IMR-90 (cell line): Measurements from ENCODE around the gene SCYGR3. TPM values are rescaled to one million over a fixed set of nuclear protein-coding genes. Genes with fewer than 3 reads are reported as not detected.

Experiments used
- ATAC-seq: fragments of 200-7000 bp; cut with Tn5 transposase; 2 replicates; pipeline ENCODE4 v1.9.1; 2020; ENCODE audit warnings: low read depth, mild to moderate bottlenecking, moderate library complexity
- BruUV-seq: library from RNA; stranded (reverse); fragments of 400-500 nt; replicated peaks from 2 replicates; lab custom pipeline; 2021; lab: Mats Ljungman, UMichigan
- CTCF ChIA-PET: fragments of 300-600 bp; formaldehyde crosslinking; extraction: SDS; loops from one replicate; lab custom pipeline; 2021; ENCODE audit warnings: antibody characterized with exemption; lab: Yijun Ruan, JAX
- POLR2A ChIA-PET: fragments of 300-600 bp; sonication (Branson Sonifier 250); formaldehyde crosslinking; loops from one replicate; lab custom pipeline; 2022; ENCODE audit warnings: antibody characterized with exemption; ENCODE audit not compliant: unreplicated experiment; lab: Charles Lee
- DNase-seq: peaks from one replicate; pipeline ENCODE4 v3.0.0; 2013
- H2AFZ ChIP-seq: replicated peaks from 2 replicates; pipeline ENCODE3; 2013; ENCODE audit warnings: low read length, mild to moderate bottlenecking; ENCODE audit not compliant: poor library complexity
- H2AK5ac ChIP-seq: 2 replicates; pipeline ENCODE4 v1.6.1; 2013; ENCODE audit warnings: low read depth, low read length, inconsistent platforms
- H2AK9ac ChIP-seq: replicated peaks from 2 replicates; pipeline ENCODE3; 2013; ENCODE audit warnings: mild to moderate bottlenecking, low read depth, low read length, moderate library complexity; ENCODE audit not compliant: poor library complexity
- H2BK120ac ChIP-seq: 2 replicates; pipeline ENCODE4 v1.6.1; 2013; ENCODE audit warnings: low read depth, low read length, inconsistent platforms
- H2BK15ac ChIP-seq: 3 replicates; pipeline ENCODE4 v1.6.1; 2013; ENCODE audit warnings: low read depth, low read length, inconsistent platforms
- H2BK20ac ChIP-seq: 2 replicates; pipeline ENCODE4 v1.6.1; 2013; ENCODE audit warnings: low read depth, mild to moderate bottlenecking, inconsistent platforms, low read length, moderate library complexity
- H2BK5ac ChIP-seq: 2 replicates; pipeline ENCODE4 v1.6.1; 2013; ENCODE audit warnings: mild to moderate bottlenecking, low read depth, low read length, inconsistent platforms; ENCODE audit not compliant: poor library complexity, severe bottlenecking
- H3K14ac ChIP-seq: replicated peaks from 2 replicates; pipeline ENCODE4 v1.6.1; 2013; ENCODE audit warnings: low read depth, low read length, inconsistent platforms
- H3K18ac ChIP-seq: 2 replicates; pipeline ENCODE4 v1.6.1; 2013; ENCODE audit warnings: low read depth, low read length, control low read depth
- H3K23ac ChIP-seq: 2 replicates; pipeline ENCODE4 v1.6.1; 2013; ENCODE audit warnings: low read depth, low read length, inconsistent platforms
- H3K27ac ChIP-seq: 2 replicates; pipeline ENCODE4 v1.5.1; 2013; ENCODE audit warnings: mild to moderate bottlenecking, control low read depth, low read length; ENCODE audit not compliant: insufficient read depth
- H3K27me3 ChIP-seq: 2 replicates; pipeline ENCODE4 v1.6.1; 2013; ENCODE audit warnings: low read length; ENCODE audit not compliant: control insufficient read depth, insufficient read depth
- H3K36me3 ChIP-seq: 2 replicates; pipeline ENCODE4 v1.6.1; 2013; ENCODE audit warnings: low read length, mixed read lengths; ENCODE audit not compliant: control insufficient read depth, insufficient read depth
- H3K4ac ChIP-seq: 2 replicates; pipeline ENCODE4 v1.6.1; 2013; ENCODE audit warnings: low read depth, low read length, inconsistent platforms
- H3K4me1 ChIP-seq: 2 replicates; pipeline ENCODE4 v1.6.1; 2013; ENCODE audit warnings: low read length, mixed read lengths; ENCODE audit not compliant: control insufficient read depth, insufficient read depth
- H3K4me2 ChIP-seq: 2 replicates; pipeline ENCODE4 v1.6.1; 2013; ENCODE audit warnings: low read depth, mild to moderate bottlenecking, control low read depth, low read length, moderate library complexity
- H3K4me3 ChIP-seq: 2 replicates; pipeline ENCODE4 v1.5.1; 2013; ENCODE audit warnings: low read depth, mild to moderate bottlenecking, control low read depth, low read length, moderate library complexity; ENCODE audit not compliant: insufficient read depth
- H3K56ac ChIP-seq: 2 replicates; pipeline ENCODE4 v1.6.1; 2013; ENCODE audit warnings: low read length, inconsistent platforms; ENCODE audit not compliant: insufficient read depth; ENCODE audit errors: extremely low read depth
- H3K79me1 ChIP-seq, 2 experiments: 2 replicates each; pipeline ENCODE4 v1.6.1; 2013; ENCODE audit warnings: low read length in 2 of 2, inconsistent platforms in 1 of 2, low read depth in 1 of 2
- H3K9ac ChIP-seq: 2 replicates; pipeline ENCODE4 v1.6.1; 2013; ENCODE audit warnings: low read depth, low read length, control low read depth
- H3K9me1 ChIP-seq: 2 replicates; pipeline ENCODE4 v1.6.1; 2013; ENCODE audit warnings: low read length, inconsistent platforms; ENCODE audit not compliant: insufficient read depth
- H3K9me3 ChIP-seq: 2 replicates; pipeline ENCODE4 v1.6.1; 2013; ENCODE audit warnings: low read length; ENCODE audit not compliant: control insufficient read depth, insufficient read depth
- H4K20me1 ChIP-seq: 2 replicates; pipeline ENCODE4 v1.6.1; 2013; ENCODE audit warnings: low read length, inconsistent platforms; ENCODE audit not compliant: insufficient read depth
- H4K5ac ChIP-seq: 2 replicates; pipeline ENCODE4 v1.6.1; 2013; ENCODE audit warnings: mild to moderate bottlenecking, low read depth, low read length, control low read depth
- H4K8ac ChIP-seq, 2 experiments: 2 replicates each; pipeline ENCODE4 v1.6.1; 2013; ENCODE audit warnings: low read depth in 2 of 2, low read length in 2 of 2, control low read depth in 1 of 2, inconsistent platforms in 1 of 2
- H4K91ac ChIP-seq: 2 replicates; pipeline ENCODE4 v1.6.1; 2013; ENCODE audit warnings: low read depth, low read length, inconsistent platforms; ENCODE audit not compliant: insufficient read depth
- BHLHE40 ChIP-seq: fragments of 150-350 bp; IDR thresholded peaks from 2 replicates; pipeline ENCODE4 v1.6.1; 2016; ENCODE audit warnings: mild to moderate bottlenecking, low read depth, low read length
- CEBPB ChIP-seq: IDR thresholded peaks from 2 replicates; pipeline ENCODE4 v1.6.1; 2012; ENCODE audit warnings: low read depth, low read length, improper control_type of control experiment
- CHD1 ChIP-seq: IDR thresholded peaks from 2 replicates; pipeline ENCODE4 v1.6.1; 2012; ENCODE audit warnings: low read depth, low read length, improper control_type of control experiment
- CTCF ChIP-seq: conservative IDR thresholded peaks from 2 replicates; pipeline ENCODE4 v1.5.1; 2012; ENCODE audit warnings: mild to moderate bottlenecking, low read depth, low read length, improper control_type of control experiment
- ELK1 ChIP-seq: fragments of 150-350 bp; IDR thresholded peaks from 2 replicates; pipeline ENCODE4 v1.6.1; 2016; ENCODE audit warnings: low read depth, mild to moderate bottlenecking, low read length, moderate library complexity, borderline replicate concordance
- FOS ChIP-seq: fragments of 150-350 bp; IDR thresholded peaks from 2 replicates; pipeline ENCODE4 v1.6.1; 2016; ENCODE audit warnings: low read depth, low read length
- MAFK ChIP-seq: IDR thresholded peaks from 2 replicates; pipeline ENCODE4 v1.6.1; 2012; ENCODE audit warnings: low read depth, low read length, improper control_type of control experiment
- MAZ ChIP-seq: IDR thresholded peaks from 2 replicates; pipeline ENCODE4 v1.6.1; 2012; ENCODE audit warnings: low read depth, mild to moderate bottlenecking, low read length, improper control_type of control experiment, moderate library complexity, borderline replicate concordance
- MXI1 ChIP-seq: IDR thresholded peaks from 2 replicates; pipeline ENCODE4 v1.6.1; 2012; ENCODE audit warnings: low read depth, mild to moderate bottlenecking, low read length, moderate library complexity, borderline replicate concordance
- NFE2L2 ChIP-seq: fragments of 150-350 bp; IDR thresholded peaks from 2 replicates; pipeline ENCODE4 v1.6.1; 2016; ENCODE audit warnings: low read depth, mild to moderate bottlenecking, low read length
- POLR2A ChIP-seq: IDR thresholded peaks from 2 replicates; pipeline ENCODE4 v1.6.1; 2012; ENCODE audit warnings: mild to moderate bottlenecking, low read depth, low read length
- RAD21 ChIP-seq: IDR thresholded peaks from 2 replicates; pipeline ENCODE4 v1.6.1; 2012; ENCODE audit warnings: low read length, improper control_type of control experiment
- RCOR1 ChIP-seq: IDR thresholded peaks from 2 replicates; pipeline ENCODE4 v1.6.1; 2012; ENCODE audit warnings: mild to moderate bottlenecking, low read length, improper control_type of control experiment; ENCODE audit not compliant: insufficient replicate concordance
- RFX5 ChIP-seq: IDR thresholded peaks from 2 replicates; pipeline ENCODE4 v1.8.0; 2012; ENCODE audit warnings: low read depth, mild to moderate bottlenecking, low read length, moderate library complexity
- SMC3 ChIP-seq: fragments of 150-350 bp; IDR thresholded peaks from 2 replicates; pipeline ENCODE4 v1.6.1; 2016; ENCODE audit warnings: low read depth, mild to moderate bottlenecking, antibody characterized with exemption, low read length, moderate library complexity
- USF2 ChIP-seq: fragments of 150-350 bp; IDR thresholded peaks from 2 replicates; pipeline ENCODE4 v1.6.1; 2017; ENCODE audit warnings: mild to moderate bottlenecking, antibody characterized with exemption, low read length, low read depth
- WGBS, 2 experiments: methylation state at CpG; one replicate each; pipeline versions ENCODE4 v1.1.5 to v1.1.7; 2013; ENCODE audit warnings: missing lambda C conversion rate in 2 of 2; ENCODE audit not compliant: insufficient read length in 1 of 2; ENCODE audit errors: extremely low coverage in 2 of 2; 5-methylcytosine and 5-hydroxymethylcytosine counted together
- dilution Hi-C: fragments of 300-500 bp; cut with HindIII; formaldehyde crosslinking; loops from one replicate; pipeline ENCODE4 v1.14.3; 2018; ENCODE audit warnings: low sequenced_read_pairs; ENCODE audit not compliant: unreplicated experiment
- in situ Hi-C: fragments of 300-500 bp; cut with MboI; formaldehyde crosslinking; loops from 3 replicates; pipeline ENCODE4 v1.14.3; 2019; ENCODE audit warnings: low sequenced_read_pairs, inconsistent platforms, mixed read lengths
- intact Hi-C: fragments of 100-400 bp; cut with micrococcal nuclease; formaldehyde crosslinking; loops from 2 replicates; pipeline ENCODE4 v1.10.0; 2022
- polyA plus RNA-seq, 3 experiments: library from polyadenylated mRNA; depleted of rRNA; stranded (reverse); fragments of >200 nt; gene quantifications; 2 replicates each; pipeline ENCODE4 v1.2.3, GENCODE V29; 2012; ENCODE audit warnings: low replicate concordance in 1 of 3
- total RNA-seq: library from RNA; depleted of rRNA; stranded (reverse); fragments of >200 nt; gene quantifications from 2 replicates; pipeline ENCODE4 v1.2.3, GENCODE V29; 2012

Gene SCYGR3
- total and polyA plus RNA-seq, 2 of the 4 experiments (the other 2 are of a cell fraction): not detected

- TF ChIP-seq NFE2L2: no peak
- TF ChIP-seq RFX5: no peak
- no peak for TF ChIP-seq CEBPB
- TF ChIP-seq ELK1: no peak
- TF ChIP-seq BHLHE40: no peak
- TF ChIP-seq USF2: no peak
- TF ChIP-seq RCOR1: no peak
- no peak for TF ChIP-seq FOS
- no peak for TF ChIP-seq MAFK
- TF ChIP-seq SMC3: no peak
- TF ChIP-seq CTCF: no peak
- no peak for TF ChIP-seq CHD1
- TF ChIP-seq MXI1: no peak
- TF ChIP-seq POLR2A: no peak
- no peak for TF ChIP-seq RAD21
- no peak for TF ChIP-seq MAZ
- no peak overlapping the region for H2BK20ac ChIP-seq
- no CpG with 5 or more reads among the region's 4 CpGs for WGBS, 2 experiments
- dilution Hi-C loops (no loop called here), in situ Hi-C loops (no loop called here), intact Hi-C loops (no loop called here)
- BruUV-seq: no TSS peak
- no peaks in the 10 kb centered on the region; the same call in 1 of the 2 replicates for H3K4me1 ChIP-seq
- no peak for DNase-seq
- no peak overlapping the region for H3K4me2 ChIP-seq
- H3K18ac ChIP-seq: no peak overlapping the region
- H3K4ac ChIP-seq: no peak overlapping the region
- ChIA-PET CTCF (no interaction called here), POLR2A (no interaction called here)
- H4K5ac ChIP-seq: no peak overlapping the region
- H2AK9ac ChIP-seq: no peak overlapping the region
- peaks cover 2% of the 10 kb centered on the region for H3K27me3 ChIP-seq
- H3K79me1 ChIP-seq: no peaks in the 10 kb centered on the region
- H4K8ac ChIP-seq: no peak overlapping the region
- H3K9ac ChIP-seq: no peak overlapping the region
- no peak overlapping the region for H2AFZ ChIP-seq
- H3K4me3 ChIP-seq: no peak overlapping the region
- H3K36me3 ChIP-seq: no peaks in the 10 kb centered on the region
- H4K91ac ChIP-seq: no peak overlapping the region
- ATAC-seq: no peak
- no peaks in the 10 kb centered on the region for H4K20me1 ChIP-seq
- no peaks in the 10 kb centered on the region for H3K9me3 ChIP-seq
- no peaks in the 10 kb centered on the region for H3K9me1 ChIP-seq
- no peak overlapping the region for H3K56ac ChIP-seq
- H2AK5ac ChIP-seq: no peak overlapping the region
- no peak overlapping the region for H2BK5ac ChIP-seq
- no peak overlapping the region for H2BK120ac ChIP-seq
- H3K27ac ChIP-seq: no peak overlapping the region
- H2BK15ac ChIP-seq: no peak overlapping the region
- H3K23ac ChIP-seq: no peak overlapping the region
- no peak overlapping the region for H3K14ac ChIP-seq
Measured at GRCh38 chr2:227613272-227613660, 1.4 kb downstream of the SCYGR3 start.
